GM10248 (cell line): ENCODE measurements around the gene EHD2.
A peak's percentile ranks its signal among the peaks of the same experiment; 100 is the strongest.

Experiments
- CTCF ChIA-PET: fragments of 300-600 bp; sonication (Branson Sonifier 250); formaldehyde crosslinking; extraction: SDS; loops from one replicate; lab custom pipeline; 2021; ENCODE audit warnings: antibody characterized with exemption; lab: Yijun Ruan, JAX
- POLR2A ChIA-PET: fragments of 350-650 bp; sonication (Branson Sonifier 250); formaldehyde crosslinking; extraction: SDS; loops from one replicate; lab custom pipeline; 2020; ENCODE audit warnings: antibody characterized with exemption; lab: Yijun Ruan, JAX
- DNase-seq: peaks from one replicate; pipeline ENCODE4 v3.0.0; 2012; ENCODE audit errors: extremely low spot score
- TF ChIP-seq, protein P1 (sequence below): IDR thresholded peaks from 2 replicates; pipeline ENCODE4 v1.5.1; 2012; ENCODE audit warnings: mild to moderate bottlenecking, low read depth; ENCODE audit errors: extremely low read depth, missing control alignments, control extremely low read depth

Gene EHD2

DNA sequence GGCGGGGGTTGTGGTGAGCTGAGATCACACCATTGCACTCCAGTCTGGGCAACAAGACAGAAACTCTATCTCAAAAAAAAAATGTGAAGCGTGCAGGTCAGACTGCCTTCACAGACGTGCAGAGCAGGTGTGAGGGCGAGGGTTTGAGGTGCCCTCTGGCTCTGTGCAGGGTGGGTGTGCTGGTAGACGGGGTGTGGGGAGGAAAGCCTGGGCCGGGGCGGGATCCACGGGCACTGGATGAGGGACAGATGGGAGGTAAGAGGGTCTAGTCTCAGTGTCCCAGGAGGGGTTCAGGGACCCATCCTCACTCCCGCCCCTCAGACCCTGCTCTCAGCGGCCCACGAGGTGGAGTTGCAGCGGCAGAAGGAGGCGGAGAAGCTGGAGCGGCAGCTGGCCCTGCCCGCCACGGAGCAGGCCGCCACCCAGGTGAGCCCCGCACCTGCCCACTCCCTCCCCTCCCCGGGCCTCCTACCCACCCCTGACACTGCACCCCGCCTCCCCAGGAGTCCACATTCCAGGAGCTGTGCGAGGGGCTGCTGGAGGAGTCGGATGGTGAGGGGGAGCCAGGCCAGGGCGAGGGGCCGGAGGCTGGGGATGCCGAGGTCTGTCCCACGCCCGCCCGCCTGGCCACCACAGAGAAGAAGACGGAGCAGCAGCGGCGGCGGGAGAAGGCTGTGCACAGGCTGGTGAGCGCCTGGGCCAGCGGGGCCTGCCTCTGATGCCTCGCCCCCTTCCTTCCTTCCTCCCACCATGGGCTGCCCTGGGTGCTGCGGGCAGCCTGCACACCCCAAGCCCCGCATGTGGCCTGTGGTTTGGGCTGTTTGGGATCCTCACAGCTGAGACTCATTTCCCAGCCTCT lies 41.2 kb downstream of the EHD2 start:
- ChIA-PET POLR2A (no interaction called here), CTCF (no interaction called here)
- DNase-seq: no peak
- TF ChIP-seq, protein P1, sequence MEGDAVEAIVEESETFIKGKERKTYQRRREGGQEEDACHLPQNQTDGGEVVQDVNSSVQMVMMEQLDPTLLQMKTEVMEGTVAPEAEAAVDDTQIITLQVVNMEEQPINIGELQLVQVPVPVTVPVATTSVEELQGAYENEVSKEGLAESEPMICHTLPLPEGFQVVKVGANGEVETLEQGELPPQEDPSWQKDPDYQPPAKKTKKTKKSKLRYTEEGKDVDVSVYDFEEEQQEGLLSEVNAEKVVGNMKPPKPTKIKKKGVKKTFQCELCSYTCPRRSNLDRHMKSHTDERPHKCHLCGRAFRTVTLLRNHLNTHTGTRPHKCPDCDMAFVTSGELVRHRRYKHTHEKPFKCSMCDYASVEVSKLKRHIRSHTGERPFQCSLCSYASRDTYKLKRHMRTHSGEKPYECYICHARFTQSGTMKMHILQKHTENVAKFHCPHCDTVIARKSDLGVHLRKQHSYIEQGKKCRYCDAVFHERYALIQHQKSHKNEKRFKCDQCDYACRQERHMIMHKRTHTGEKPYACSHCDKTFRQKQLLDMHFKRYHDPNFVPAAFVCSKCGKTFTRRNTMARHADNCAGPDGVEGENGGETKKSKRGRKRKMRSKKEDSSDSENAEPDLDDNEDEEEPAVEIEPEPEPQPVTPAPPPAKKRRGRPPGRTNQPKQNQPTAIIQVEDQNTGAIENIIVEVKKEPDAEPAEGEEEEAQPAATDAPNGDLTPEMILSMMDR: no peak

DNA sequence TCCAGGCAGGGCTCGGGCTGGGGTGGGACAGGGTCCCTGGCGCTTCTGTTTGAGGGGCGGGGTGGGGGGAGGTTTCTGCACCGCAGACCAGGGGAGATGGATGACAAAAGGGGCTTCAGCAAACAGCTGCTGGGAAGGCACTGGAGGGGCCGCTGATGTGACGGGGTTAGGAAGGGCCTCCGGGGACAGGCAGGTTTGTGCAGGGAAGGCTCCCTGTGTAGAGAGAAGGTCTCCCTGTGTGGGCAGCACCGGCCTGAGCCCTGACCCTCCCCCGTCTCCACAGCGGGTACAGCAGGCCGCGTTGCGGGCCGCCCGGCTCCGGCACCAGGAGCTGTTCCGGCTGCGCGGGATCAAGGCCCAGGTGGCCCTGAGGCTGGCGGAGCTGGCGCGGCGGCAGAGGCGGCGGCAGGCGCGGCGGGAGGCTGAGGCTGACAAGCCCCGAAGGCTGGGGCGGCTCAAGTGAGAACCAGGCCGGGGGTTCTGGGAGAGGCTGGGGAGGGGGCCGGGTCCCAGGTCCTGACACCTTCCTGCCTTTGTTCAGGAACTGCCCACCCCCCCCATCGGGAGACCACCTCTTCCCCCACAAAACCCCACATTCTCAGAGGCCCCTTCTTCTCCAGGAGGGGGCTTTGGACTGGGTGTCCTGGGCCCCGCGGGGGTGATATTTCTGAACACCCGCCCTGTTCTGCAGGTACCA lies 42.0 kb downstream of the EHD2 start:
- TF ChIP-seq, protein P1: no peak
- ChIA-PET CTCF (interaction anchor here (2.4 kb wide), 1 partner anchor 10 kb away, joined by 11 read pairs; no protein-coding TSS in a partner anchor), POLR2A (interaction anchor here (0.6 kb wide), 1 partner anchor 832 kb away, joined by 7 read pairs; no protein-coding TSS in a partner anchor)
- DNase-seq: no peak

DNA sequence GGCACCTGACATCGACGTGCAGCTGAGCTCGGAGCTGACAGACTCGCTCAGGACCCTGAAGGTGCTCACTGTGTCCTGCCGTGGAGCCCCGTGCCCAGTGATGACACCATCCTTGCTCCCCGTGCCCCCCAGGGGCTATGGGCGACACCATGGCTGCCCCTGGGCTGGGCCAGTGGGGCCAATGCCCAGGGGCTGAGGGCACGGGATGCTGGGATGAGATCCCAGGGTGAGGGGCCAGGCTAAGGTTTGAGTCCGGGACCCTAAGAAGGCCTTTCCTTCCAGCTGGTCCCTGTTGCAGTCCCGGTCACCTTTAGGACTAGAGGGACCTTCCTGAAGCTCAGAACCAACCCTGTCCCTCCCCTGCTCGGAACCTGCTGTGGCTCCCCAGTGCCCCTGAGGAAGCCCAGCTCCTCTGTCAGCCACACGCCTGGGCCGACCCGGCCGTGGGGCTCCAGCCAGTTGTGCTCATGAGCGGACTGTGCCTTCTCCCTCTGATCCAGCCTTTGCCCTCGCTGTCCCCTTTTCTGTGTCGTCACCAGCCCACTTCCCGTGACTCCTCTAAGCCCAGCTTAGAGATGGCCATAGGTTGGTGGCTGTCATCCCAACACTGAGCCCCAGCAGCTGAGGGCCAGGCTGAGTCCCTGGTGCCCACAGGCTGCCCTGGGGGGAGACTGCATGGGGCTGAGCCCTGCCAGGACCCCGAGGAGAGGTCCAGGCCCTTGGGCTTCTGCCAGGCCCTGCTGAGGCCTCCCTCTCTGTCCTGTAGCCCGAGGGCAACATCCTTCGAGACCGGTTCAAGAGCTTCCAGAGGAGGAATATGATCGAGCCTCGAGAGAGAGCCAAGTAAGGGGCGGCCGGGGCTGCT lies 42.8 kb downstream of the EHD2 start:
- ChIA-PET CTCF (interaction anchor here (0.6 to 2.4 kb wide), 5 partner anchors 9 to 113 kb away, joined by 3 to 11 read pairs (median 3); partner anchors contain the start of gene NOP53), POLR2A (interaction anchor here (0.6 kb wide), 2 partner anchors 9 to 831 kb away, joined by 5 to 7 read pairs; no protein-coding TSS in a partner anchor)
- TF ChIP-seq, protein P1: no peak
- DNase-seq: peak; percentile 8

DNA sequence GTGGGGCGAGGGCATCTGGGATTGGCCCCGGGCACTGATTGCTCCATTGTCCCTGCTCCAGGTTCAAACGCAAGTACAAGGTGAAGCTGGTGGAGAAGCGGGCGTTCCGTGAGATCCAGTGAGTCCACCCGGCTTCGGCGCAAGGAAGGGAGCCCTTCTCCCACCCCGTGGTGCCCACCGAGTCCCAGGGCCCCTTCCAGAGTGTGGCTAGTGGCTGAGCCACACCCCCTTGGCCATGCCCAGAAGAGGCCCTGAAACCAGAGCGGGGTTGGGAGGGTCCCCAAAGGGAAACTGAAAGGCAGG lies 43.4 kb downstream of the EHD2 start:
- TF ChIP-seq, protein P1: no peak
- DNase-seq: no peak
- POLR2A ChIA-PET: interaction anchor here (0.6 kb wide), 1 partner anchor 9 kb away, joined by 5 read pairs; no protein-coding TSS in a partner anchor
- CTCF ChIA-PET: interaction anchor here (0.6 to 2.4 kb wide), 5 partner anchors 9 to 113 kb away, joined by 3 to 11 read pairs (median 3); partner anchors contain the start of gene NOP53

DNA sequence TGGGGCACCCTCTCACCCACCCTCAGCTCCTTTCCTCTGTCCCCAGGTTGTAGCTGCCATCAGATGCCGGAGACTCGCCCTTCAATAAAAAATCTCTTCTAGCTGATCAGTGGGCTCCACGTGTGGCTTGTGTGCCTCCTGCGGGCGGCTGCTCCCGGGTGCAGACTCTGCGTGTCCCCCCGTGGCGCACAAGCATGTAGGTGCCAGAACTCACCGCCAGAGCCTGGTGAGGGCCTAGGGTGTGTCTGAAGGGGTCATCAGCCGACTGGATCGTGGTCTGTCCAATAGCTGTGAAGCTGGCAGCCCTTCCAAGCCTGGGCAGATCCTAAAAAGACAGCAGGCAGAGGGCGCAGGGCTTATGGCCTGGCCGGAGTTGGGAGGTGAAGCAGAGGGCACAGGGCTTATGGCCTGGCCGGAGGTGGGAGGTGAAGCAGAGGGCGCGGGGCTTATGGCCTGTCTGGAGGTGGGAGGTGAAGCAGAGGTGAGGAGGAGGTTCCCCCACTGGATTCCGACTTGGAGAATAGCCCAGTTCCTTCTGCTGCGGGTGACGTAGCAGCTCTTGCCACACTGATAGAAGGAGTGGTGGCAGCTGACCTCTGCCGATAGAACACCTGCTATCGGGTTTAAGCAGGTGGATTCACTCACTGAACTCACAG lies 43.9 kb downstream of the EHD2 start:
- POLR2A ChIA-PET: no interaction called here
- CTCF ChIA-PET: interaction anchor here (0.6 to 3.0 kb wide), 7 partner anchors 8 to 112 kb away, joined by 3 to 16 read pairs (median 4); partner anchors contain the start of gene NOP53
- DNase-seq: peak; percentile 11
- TF ChIP-seq, protein P1: no peak
